Liver (tissue), 3 donors: Measurements from ENCODE around the gene CASP10.

ENCODE experiments used
- EGR1 ChIP-seq, 2 donors: IDR thresholded peaks; 2 replicates each; pipeline ENCODE4 v1.6.1; 2016 to 2018; ENCODE audit warnings: antibody characterized with exemption in 2 of 2, low read depth in 2 of 2
- GABPA ChIP-seq, 2 donors: IDR thresholded peaks in 1 of 2; conservative IDR thresholded peaks in 1 of 2; 2 replicates each; pipeline ENCODE4 v1.6.1; 2016; ENCODE audit warnings: antibody characterized with exemption in 2 of 2, mild to moderate bottlenecking in 1 of 2, moderate library complexity in 1 of 2
- JUND ChIP-seq, 2 donors: IDR thresholded peaks; 2 replicates each; pipeline ENCODE4 v1.6.1; 2016; ENCODE audit warnings: antibody characterized with exemption in 2 of 2
- RAD21 ChIP-seq, 2 donors: IDR thresholded peaks; 2 replicates each; pipeline ENCODE4 v1.6.1; 2016; ENCODE audit warnings: antibody characterized with exemption in 2 of 2, mild to moderate bottlenecking in 2 of 2
- TAF1 ChIP-seq: conservative IDR thresholded peaks from 2 replicates; pipeline ENCODE4 v1.6.1; 2016; ENCODE audit warnings: antibody characterized with exemption, mild to moderate bottlenecking
- TF ChIP-seq, protein P1 (sequence below): fragments of 150-350 bp; IDR thresholded peaks from 2 replicates; pipeline ENCODE4 v1.5.1; 2017; ENCODE audit warnings: improper control_type of control experiment, low read depth, low read length; ENCODE audit not compliant: missing input control
- TF ChIP-seq, protein P2 (sequence below): IDR thresholded peaks from 2 replicates; pipeline ENCODE4 v1.6.1; 2016; ENCODE audit warnings: antibody characterized with exemption, mild to moderate bottlenecking
- TF ChIP-seq, protein P3 (sequence below): IDR thresholded peaks from 2 replicates; pipeline ENCODE4 v1.6.1; 2016; ENCODE audit warnings: antibody characterized with exemption
- donor health status: healthy.
- donor health status: healthy.

- TF ChIP-seq, protein P1, sequence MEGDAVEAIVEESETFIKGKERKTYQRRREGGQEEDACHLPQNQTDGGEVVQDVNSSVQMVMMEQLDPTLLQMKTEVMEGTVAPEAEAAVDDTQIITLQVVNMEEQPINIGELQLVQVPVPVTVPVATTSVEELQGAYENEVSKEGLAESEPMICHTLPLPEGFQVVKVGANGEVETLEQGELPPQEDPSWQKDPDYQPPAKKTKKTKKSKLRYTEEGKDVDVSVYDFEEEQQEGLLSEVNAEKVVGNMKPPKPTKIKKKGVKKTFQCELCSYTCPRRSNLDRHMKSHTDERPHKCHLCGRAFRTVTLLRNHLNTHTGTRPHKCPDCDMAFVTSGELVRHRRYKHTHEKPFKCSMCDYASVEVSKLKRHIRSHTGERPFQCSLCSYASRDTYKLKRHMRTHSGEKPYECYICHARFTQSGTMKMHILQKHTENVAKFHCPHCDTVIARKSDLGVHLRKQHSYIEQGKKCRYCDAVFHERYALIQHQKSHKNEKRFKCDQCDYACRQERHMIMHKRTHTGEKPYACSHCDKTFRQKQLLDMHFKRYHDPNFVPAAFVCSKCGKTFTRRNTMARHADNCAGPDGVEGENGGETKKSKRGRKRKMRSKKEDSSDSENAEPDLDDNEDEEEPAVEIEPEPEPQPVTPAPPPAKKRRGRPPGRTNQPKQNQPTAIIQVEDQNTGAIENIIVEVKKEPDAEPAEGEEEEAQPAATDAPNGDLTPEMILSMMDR, result no peak
- no peak for TF ChIP-seq EGR1 (IDR thresholded peaks at IDR 0.05; ENCODE audit: low read depth in 2 of 2)
- no peak for TF ChIP-seq TAF1
- TF ChIP-seq, protein P2, sequence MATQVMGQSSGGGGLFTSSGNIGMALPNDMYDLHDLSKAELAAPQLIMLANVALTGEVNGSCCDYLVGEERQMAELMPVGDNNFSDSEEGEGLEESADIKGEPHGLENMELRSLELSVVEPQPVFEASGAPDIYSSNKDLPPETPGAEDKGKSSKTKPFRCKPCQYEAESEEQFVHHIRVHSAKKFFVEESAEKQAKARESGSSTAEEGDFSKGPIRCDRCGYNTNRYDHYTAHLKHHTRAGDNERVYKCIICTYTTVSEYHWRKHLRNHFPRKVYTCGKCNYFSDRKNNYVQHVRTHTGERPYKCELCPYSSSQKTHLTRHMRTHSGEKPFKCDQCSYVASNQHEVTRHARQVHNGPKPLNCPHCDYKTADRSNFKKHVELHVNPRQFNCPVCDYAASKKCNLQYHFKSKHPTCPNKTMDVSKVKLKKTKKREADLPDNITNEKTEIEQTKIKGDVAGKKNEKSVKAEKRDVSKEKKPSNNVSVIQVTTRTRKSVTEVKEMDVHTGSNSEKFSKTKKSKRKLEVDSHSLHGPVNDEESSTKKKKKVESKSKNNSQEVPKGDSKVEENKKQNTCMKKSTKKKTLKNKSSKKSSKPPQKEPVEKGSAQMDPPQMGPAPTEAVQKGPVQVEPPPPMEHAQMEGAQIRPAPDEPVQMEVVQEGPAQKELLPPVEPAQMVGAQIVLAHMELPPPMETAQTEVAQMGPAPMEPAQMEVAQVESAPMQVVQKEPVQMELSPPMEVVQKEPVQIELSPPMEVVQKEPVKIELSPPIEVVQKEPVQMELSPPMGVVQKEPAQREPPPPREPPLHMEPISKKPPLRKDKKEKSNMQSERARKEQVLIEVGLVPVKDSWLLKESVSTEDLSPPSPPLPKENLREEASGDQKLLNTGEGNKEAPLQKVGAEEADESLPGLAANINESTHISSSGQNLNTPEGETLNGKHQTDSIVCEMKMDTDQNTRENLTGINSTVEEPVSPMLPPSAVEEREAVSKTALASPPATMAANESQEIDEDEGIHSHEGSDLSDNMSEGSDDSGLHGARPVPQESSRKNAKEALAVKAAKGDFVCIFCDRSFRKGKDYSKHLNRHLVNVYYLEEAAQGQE, result no peak
- no peak for TF ChIP-seq JUND (IDR thresholded peaks at IDR 0.05)
- no peak for TF ChIP-seq GABPA (IDR thresholded peaks at IDR 0.05 in 1 of 2, conservative IDR thresholded peaks at IDR 0.05 in 1 of 2)
- TF ChIP-seq, protein P3, sequence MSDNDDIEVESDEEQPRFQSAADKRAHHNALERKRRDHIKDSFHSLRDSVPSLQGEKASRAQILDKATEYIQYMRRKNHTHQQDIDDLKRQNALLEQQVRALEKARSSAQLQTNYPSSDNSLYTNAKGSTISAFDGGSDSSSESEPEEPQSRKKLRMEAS, result no peak
- TF ChIP-seq RAD21 (IDR thresholded peaks at IDR 0.05), result no peak
These were observed 15.4 kb upstream of the CASP10 start for GRCh38 chr2:201167546-201167945.
